Omental fat pad (tissue), 4 donors: Measurements from ENCODE around the gene OBSCN. TPM values are rescaled to one million over a fixed set of nuclear protein-coding genes. Genes with fewer than 3 reads are reported as not detected.

ENCODE experiments used
- ATAC-seq: fragments of 150-250 bp; one replicate; pipeline ENCODE4 v1.9.1; 2016; ENCODE audit warnings: mild to moderate bottlenecking, moderate library complexity; ENCODE audit not compliant: low FRiP score
- DNase-seq: peaks from one replicate; pipeline ENCODE4 v3.0.0-alpha.2; 2019; ENCODE audit warnings: low spot score
- total RNA-seq, 4 donors: library from RNA; depleted of rRNA; stranded (reverse); fragments of >200 nt; gene quantifications; one replicate each; pipeline ENCODE4 v1.1.0, GENCODE V29; 2016
- TF ChIP-seq, protein P1 (sequence below), 3 donors: fragments of 450-650 bp; IDR thresholded peaks; one replicate each; pipeline ENCODE4 v1.5.1; 2016 to 2017; ENCODE audit warnings: antibody characterized with exemption in 3 of 3, mild to moderate bottlenecking in 3 of 3, moderate library complexity in 2 of 3

The OBSCN gene
- total RNA-seq, 4 donors from 2014 or later, result 5.4 to 26.0 (median 9.7) TPM

- TF ChIP-seq, protein P1, sequence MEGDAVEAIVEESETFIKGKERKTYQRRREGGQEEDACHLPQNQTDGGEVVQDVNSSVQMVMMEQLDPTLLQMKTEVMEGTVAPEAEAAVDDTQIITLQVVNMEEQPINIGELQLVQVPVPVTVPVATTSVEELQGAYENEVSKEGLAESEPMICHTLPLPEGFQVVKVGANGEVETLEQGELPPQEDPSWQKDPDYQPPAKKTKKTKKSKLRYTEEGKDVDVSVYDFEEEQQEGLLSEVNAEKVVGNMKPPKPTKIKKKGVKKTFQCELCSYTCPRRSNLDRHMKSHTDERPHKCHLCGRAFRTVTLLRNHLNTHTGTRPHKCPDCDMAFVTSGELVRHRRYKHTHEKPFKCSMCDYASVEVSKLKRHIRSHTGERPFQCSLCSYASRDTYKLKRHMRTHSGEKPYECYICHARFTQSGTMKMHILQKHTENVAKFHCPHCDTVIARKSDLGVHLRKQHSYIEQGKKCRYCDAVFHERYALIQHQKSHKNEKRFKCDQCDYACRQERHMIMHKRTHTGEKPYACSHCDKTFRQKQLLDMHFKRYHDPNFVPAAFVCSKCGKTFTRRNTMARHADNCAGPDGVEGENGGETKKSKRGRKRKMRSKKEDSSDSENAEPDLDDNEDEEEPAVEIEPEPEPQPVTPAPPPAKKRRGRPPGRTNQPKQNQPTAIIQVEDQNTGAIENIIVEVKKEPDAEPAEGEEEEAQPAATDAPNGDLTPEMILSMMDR (IDR thresholded peaks at IDR 0.05), result no peak
- ATAC-seq (no peak), DNase-seq (no peak)
These were observed 143.3 kb downstream of the OBSCN start for GRCh38 chr1:228350831-228351781.

DNA sequence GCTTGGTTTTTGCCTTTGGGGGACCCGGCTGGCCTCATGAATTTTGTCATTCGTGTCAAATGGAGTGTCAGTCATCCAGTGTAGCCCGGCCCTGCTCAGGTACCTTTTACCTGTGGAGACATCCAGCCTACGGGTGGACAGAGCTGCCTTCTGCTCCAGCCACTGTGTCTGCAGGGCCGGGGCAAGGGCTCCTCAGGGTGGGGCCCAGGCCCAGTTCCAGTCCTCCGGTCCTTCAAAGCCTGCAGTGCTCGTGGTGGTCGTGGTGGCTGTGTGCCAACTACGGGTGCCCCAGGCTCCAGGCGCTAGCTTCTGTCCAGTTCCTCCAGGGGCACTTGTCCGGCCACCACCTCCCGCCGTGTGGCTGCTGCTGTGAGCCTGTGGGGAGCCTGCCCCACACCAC lies 144.0 kb downstream of the OBSCN start:
- DNase-seq, result no peak
- TF ChIP-seq, protein P1 (IDR thresholded peaks at IDR 0.05), result no peak
- no peak for ATAC-seq

GRCh38 chr1:228352677-228353481 lies 145.0 kb downstream of the OBSCN start:
- ATAC-seq (no peak), DNase-seq (no peak)
- TF ChIP-seq, protein P1 (IDR thresholded peaks at IDR 0.05), result no peak

DNA sequence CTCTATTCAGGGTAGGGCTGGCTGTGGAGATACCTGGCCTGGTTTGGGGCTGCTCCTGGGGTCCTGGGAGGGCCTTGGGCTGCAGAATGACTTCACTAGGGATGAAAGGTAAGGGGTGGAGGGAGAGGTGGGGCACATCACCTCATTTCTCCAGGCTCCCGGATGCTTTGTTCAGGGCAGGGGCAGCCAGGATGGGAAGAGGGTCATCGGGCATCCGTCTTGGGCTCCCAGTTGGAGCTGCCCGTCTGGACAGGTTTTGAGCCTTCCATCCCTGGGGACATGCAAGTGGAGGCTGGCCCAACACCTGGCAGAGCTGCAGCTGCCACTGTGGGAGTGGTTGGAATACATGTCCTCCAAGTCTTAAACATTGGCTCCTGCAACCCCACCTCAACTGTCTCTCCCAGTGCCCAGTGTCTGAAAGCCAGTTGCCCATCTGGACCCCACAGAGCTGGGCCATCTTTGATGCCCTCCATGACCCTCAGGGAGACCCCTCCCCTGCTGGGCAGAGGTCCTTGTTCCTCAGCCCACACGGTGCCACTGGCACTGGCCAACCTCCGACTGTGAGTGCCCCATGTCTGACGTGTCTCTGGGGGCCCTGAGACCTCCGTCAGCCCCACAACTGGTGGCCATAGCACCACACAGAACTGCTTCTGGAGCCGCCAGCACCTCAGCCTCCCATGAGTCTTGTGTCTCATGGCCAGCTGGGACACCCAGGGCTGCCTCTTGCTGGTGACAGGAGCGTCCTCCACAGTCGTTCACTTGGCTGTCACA lies 145.9 kb downstream of the OBSCN start:
- no peak for DNase-seq

GRCh38 chr1:228354390-228355320 lies 146.8 kb downstream of the OBSCN start:
- TF ChIP-seq, protein P1 (IDR thresholded peaks at IDR 0.05), result no peak
- no peak for DNase-seq
- ATAC-seq, result no peak

More for the DNA sequence above, 145.9 kb downstream of the OBSCN start:
- no peak for ATAC-seq
- TF ChIP-seq, protein P1 (IDR thresholded peaks at IDR 0.05), result no peak
